Measurements from ENCODE around the gene TEKT3.

The TEKT3 gene

DNA sequence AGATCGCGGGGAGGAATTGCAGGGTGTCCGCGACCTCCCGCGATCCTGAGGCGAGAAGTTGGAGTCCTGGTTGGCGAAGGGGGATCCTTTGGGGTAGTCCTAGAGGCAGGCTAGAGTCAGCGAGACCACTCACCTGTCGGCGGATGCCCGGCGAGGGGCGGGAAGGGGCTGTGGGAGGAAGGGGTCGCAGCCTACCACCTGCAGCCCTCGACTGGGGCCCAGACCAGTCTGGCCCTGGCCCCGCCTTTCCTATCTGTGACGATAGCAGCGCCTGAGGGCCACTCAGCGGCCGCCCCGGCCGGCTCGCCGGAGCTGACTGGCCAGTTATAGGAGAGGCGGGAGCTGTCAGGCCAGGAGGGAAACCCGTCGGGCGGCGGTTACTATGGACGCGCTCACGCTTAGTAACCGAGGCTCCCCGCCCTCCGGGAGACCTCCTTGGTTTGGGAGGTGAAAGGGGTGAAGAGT lies at the start of gene TEKT3:
TEKT3 (minus strand) TSS at position 213 of the 465 bp plus-strand sequence. CDS start 10,012 bp downstream, outside the sequence.
- DNase-seq, result peak; percentile 55

DNA sequence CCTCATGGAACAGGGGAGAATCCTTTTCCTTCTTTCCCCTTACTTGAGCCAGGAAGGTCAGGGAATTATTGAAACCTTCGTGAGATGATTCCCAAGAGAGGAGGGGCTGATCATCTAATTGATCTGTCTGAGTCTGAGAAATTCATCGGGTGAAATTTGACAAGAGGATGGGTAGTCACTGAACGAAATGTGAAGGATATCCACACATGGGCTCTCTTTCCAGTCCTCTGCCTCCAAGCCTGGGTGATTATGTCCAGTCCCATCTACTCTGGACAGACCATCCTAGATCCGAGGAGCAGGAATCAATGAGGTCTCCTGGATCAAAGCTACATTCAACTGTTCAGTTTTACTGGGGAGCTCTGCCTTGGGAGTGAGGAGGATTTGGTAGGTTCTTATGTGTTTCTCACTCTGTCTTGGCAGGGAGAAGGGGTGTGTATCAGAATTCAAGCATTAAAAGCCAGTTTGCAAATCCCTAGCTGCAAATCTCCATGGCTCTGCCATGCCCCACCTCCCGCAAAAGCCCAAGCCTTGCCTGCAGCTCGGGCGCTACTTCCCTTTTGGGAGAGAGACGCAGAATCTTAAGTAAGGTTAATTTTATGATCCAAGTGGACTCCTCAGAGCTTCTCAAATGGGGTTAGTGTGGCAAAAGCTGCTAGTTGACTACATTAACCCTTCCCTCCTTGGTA lies 47.1 kb upstream of the TEKT3 start:
- DNase-seq, result no peak

DNA sequence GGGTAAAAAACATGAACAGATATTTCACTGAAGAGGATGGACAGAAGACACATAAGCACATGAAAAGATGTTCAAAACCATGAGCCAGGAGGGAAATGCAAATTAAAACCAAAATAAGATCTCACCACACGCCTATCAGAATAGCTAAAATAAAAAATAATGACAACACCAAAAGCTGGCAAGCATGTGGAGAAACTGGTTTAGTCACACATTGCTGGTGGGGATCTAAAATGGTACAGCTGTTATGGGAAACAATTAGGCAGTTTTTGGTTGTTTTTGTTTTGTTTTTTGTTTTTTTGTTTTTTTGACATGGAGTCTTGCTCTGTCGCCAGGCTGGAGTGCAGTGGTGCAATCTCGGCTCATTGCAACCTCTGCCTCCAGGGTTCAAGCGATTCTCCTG lies 44.7 kb upstream of the TEKT3 start:
- DNase-seq, result no peak

DNA sequence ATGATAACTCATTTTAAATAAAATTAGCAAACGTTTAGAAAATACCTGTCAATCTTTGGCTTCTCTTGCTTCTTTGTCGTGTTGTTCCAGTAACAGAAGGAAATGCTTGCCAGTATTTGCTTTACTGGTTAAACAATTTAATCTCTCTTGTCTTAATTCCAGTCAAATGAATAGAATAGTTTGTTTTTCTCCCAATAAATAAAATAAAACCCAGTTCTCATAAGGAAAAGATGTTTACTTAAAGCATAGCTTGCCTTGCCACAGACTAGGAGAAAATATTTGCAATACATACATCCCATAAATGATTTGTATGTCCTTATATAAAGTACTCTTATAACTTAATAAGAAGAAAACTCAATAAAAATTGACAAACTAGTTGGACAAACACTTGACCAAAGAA lies 43.9 kb upstream of the TEKT3 start:
- no peak for DNase-seq

DNA sequence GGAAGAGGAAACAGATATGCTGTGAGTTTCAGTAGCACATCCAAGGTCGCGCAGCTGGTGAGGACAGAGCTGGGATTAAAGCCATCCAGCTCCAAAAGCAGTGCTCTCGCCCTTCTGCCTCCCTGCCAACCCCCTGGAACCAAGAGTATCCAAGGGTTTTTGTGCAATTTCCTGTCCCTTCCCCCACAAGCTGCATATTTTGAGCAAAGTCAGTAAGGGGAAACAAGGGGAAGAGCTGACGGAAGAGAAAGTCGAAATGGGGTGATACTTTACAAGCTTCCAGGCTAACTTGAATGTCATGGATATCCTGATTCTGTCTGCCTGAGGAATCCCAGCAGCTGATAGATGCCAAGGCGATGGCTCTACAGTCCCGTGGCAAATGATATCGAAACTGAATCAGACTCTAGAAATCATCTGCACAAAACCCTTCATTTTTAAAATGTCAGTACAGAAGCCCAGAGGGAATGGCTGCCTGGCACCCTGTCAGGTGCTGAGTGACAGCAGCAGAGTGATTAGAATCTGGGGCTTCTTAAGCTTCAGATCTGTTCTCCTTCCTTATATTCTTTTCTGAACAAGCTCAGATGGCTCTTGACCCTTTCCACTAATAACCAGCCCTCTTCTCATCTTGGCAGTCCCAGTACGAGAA lies 42.9 kb upstream of the TEKT3 start:
- DNase-seq, result no peak

DNA sequence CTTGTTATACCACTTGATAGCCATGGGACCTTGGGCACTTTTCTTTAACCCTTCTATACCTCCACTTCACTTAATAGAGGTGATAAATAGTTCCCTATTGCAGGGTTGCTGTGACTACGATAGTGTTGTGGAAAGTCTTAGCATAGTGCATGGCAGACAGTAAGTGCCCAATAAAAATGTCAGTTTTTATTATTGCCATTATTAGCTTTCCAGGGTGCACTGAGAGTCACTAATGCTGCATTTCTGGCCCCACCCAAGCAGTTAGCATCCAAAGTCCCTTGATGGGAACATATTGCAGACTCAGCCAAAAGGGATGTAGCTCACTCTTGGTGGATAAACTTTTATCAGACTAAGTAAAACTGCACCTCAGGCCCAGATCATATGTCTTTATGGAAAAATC lies 41.5 kb upstream of the TEKT3 start:
- DNase-seq, result no peak

DNA sequence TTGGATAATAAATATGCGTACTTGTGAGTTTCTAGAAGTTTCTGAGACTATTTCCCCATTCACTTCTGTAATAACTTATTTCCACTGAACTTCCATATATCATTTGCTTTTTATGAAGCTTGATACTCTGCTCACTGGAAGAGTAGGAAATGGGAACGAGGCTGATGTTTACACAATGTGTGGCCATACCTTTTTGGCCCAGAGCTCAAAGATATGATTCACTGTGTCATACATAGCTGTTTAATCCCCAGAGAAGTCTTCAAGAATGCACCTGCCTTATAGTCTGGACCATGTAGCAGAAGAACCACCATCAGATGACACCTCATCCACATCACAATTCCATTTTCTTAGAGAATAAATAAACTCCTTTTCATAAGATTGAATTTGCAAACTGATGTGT lies 40.3 kb upstream of the TEKT3 start:
- DNase-seq, result no peak

DNA sequence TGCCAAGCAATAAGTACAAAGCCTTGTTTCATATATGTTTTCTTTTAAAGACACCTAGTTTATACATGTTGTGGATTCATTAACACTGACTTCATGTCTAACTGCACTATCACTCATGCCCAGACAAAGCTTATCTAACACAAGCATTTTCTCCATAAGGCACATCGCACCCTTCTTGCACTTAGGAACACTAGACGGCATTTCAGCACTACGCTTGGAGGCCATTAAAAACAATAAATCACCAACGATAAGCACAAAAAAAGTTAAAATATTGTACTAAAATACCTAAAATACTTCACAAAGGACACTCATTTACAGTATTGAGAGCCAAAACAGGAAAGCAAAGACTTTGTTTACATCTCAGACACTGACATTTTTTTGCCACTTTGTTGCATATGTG lies 39.0 kb upstream of the TEKT3 start:
- no peak for DNase-seq

DNA sequence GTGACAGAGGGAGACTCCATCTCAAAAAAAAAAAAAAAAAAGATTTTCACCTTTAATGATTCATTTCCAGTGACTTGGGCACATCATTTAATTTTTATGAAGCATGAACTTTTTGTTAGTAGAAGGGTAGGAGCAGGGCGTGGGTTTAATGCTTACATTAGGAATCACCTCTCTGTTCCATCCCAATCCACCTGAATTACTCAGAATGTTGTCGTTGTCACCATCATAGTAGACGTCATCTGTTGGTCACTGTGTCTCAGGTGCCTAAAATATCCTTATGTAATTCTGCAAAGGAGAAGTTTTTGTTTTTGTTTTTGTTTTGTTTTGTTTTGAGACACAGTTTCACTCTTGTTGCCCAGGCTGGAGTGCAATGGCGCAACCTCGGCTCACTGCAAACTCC lies 38.3 kb upstream of the TEKT3 start:
- DNase-seq, result no peak

DNA sequence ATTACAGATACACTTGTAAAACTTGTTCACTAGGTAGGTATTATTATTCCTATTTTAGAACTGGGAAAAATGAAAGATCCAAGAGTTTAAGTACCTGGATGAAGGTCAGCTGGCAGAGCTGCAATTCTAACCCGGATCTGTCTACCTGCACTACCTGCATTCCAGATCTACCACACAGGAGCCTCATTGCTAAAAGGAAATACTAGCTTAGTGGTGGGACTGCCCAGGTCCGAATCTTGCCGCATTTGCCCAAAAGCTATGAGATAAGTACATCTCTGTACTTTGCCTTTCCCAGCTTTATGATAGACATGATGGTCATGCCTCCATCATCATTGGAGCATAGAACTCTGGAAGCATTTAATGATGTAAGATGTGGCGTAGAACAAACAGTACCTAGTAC lies 36.8 kb upstream of the TEKT3 start:
- DNase-seq, result no peak

DNA sequence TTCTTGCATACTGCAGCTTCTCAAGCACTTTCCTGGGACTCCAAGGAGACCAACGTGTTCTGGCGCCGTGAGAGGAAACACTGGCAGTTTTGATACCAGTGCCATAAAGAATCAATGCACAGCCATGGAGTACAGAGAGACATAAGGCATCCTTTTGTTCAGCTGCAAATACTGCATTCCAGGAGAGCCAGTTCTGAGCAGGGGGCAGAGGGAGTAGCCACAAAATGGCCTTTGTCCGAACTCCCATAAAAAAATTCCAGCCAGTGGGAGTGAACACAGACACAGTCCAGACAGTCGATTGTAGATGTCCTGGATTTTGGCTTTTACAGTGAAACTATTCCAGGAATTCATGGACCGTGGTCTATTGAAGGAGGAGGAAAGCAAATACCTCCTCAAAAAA lies 36.2 kb upstream of the TEKT3 start:
- DNase-seq, result no peak

DNA sequence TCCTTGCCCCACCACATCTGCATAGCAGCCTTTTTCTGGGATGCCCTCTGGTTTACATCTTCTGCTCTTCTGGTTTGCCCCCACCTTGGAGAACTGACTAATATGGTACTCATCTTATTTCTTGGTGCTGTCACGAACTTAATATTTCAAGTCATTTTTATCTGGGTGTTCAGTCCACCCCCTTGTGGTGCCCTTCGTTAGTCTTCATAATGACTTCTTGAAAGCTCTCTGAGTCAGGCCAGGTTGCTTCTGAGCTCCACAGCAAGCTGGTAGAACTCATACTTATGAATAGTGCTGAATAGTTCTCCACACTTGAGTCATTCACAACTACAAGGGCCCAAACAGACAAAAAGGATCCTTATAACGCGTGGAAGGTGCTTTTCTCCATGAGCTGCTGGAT lies 35.8 kb upstream of the TEKT3 start:
- DNase-seq, result no peak

DNA sequence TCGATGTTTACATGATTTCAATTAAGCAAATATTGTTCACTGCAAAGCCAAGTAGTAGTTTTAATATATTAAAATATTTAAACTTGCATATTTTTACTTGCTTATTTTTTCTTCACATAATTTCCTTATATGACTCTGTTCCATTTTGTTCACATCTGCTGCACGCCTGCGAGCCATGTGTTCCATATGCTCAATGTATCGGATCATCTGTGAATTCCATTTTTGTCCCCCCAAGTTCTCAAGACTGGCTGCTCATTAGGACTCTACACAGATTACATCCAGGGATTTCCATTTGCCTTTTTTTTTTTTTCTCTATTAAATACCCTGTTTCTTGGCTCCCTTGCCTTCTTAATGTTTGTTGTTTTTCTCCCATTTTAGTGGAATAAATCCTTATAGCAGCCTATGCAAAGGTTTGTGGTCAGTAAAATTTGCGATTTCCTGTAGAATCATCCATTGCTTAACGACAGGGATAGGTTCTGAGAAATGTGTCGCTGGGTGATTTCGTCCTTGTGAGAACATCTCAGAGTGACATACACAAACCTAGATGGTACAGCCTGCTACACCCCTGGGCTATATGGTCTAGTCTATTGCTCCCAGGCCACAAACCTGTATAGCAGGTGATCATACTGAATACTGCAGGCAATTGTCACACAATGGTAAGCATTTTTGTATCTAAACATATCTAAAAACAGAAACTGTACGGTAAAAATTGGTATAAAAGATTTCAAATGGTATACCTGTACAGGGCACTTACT lies 30.2 kb upstream of the TEKT3 start:
- DNase-seq, result no peak

DNA sequence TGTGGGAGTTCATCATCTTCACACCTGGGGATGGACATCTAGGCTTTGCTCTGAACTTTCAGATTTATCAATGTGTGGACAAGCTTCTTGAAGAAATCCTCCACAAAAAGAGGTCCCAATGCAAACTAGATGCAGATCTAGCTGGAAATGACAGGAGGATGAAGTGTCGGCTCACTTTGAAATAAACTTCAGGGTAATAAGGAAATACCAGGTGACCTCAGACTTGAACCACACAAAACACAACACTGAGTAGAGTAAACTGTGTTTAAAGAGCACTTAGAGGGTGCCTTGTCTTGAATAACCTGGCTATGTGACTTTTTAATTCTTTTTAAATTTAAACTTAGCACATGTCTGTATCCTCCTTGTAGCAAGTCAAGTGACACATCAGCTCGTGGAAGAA lies 27.2 kb upstream of the TEKT3 start:
- no peak for DNase-seq

DNA sequence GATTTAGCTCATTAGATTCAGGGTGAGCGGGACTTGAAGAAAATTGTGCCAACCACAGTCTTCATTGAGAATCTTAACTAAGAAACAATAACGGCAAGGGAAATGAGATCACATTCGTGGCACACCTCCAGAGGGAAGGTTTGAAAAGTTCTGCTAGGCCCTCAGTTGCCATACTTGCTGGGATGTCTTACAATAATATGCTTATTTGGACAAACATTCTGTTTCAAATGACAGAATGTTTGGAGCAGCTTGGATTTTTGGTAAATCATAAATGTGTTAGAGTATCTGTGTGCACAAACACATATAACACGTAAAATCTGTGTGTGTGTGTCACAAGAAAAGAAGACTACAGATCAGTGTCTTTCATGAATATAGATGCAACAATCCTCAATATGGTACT lies 24.6 kb upstream of the TEKT3 start:
- no peak for DNase-seq

DNA sequence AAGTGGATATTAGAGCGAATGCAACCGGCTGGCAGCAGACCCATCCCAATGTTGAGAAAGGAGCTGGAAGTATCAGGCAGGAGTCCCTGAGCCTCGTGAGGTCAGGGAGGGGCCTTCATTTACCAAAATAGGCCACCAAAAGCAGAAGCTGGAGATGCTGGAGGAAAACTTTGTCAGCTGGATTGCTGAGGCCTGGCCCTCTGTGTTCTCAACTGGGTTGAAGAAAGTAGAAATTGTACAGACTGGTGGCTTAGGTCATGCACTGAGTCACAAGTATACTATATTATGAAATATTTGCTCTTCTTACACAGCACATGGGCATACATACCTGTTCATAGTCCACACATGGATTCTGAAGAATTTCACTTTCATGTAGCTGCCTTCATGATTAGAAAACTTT lies 23.2 kb upstream of the TEKT3 start:
- DNase-seq, result no peak

DNA sequence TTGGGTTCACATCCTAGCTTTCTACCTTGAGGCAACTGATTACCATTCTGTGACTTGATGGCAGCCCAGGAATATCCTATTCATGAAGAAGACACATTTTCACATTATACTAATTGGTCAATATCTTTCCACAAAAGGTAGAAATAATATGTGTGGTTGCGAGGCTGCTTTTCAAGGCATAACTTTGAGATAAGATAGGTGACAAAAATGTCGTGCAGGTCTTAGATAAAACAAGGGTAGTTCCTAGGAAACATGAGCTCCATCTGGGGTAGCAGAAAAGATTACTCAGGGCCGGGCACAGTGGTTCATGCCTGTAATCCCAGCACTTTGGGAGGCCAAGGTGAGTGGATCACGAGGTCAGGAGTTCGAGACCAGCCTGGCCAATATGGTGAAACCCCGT lies 22.3 kb upstream of the TEKT3 start:
- no peak for DNase-seq

DNA sequence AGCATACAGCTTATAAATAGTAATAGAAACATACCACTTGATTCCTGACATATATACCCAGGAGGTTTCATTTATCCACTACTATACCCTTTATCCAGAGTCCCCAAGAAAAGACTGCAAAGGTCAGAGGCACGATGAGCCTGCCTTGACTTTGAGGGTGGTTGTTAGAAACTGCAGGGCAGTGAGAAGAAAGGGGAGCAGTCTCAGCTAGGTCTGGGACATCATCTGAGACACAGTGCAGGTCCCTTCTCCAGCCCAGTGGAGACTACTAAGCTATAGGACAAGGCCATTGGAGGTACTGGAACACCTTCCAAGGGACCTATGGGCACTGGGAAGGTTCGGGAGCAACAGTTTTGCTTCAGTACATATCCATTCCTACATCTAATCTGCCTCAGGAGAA lies 20.2 kb upstream of the TEKT3 start:
- no peak for DNase-seq

DNA sequence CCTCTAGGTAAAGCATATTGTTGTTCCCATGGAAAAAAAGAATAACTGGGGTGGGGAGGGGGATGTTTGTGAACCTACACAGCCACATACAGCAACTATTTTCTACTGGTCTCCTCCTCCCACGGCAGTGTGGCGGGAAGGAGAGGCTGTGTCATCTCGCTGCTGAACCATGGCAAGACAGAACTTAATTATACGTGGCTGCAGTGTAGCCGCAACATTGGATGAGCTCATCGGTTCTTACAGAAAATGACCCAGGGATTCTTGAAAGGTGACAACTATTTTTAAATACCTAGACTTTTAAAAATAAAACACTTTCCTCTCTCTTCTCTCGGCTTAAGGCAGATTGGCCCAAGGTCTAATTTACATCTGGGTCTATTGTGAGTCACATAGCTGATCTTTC lies 19.8 kb upstream of the TEKT3 start:
- DNase-seq, result no peak

DNA sequence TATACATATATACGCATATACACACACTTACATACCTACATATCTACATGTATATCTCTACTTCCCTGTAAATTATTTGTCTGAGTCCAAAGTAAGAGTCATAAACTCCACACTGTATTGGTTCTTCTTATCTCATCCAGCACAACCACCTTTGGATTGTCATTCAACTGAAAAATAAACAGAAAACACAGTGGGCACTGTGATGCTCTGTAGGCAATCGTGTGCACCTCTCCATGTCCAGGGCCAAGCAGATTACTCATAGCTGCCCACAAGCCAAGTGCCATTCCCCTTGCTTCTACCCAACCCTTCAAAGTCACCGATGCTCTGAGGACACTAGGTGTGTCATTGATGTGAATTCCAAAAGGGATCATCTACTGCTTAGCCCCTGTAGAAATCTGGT lies 12.9 kb upstream of the TEKT3 start:
- no peak for DNase-seq

DNA sequence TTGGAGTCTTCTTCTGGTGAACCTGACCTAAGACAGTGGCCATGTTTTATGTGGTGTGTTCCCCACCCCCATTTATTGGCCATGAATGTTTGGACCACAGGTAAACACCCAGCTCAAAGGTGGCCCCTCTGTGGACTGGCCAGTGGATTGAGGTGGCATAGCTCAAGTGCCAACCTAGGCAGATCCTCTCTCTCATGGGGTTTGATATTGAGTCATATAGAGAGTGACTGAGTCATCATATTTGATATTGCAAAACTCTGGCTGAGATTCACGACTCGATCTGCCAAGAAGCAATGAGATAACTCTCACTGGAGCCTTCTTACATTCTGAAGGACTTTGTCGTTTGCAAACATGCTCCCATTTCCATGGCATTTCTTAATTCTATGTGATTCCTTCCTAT lies 10.5 kb upstream of the TEKT3 start:
- DNase-seq, result no peak

DNA sequence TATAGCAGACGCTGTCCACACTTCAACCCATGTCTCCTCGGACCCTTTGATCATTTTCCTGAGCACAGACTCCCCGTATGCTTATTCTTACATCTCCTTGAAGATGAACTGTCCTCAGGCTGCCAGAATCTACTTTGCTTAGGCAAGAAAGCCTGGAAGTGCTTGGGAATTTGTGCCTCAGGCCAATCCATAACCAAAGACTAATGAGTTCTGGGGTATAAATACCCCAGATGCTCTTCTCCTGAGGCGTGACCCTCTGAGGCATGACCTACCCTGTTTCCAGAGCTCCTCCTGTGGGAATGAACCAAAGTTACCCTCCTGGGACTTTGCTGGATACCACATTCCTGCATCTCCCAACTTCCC lies 10.1 kb upstream of the TEKT3 start:
- DNase-seq, result no peak

DNA sequence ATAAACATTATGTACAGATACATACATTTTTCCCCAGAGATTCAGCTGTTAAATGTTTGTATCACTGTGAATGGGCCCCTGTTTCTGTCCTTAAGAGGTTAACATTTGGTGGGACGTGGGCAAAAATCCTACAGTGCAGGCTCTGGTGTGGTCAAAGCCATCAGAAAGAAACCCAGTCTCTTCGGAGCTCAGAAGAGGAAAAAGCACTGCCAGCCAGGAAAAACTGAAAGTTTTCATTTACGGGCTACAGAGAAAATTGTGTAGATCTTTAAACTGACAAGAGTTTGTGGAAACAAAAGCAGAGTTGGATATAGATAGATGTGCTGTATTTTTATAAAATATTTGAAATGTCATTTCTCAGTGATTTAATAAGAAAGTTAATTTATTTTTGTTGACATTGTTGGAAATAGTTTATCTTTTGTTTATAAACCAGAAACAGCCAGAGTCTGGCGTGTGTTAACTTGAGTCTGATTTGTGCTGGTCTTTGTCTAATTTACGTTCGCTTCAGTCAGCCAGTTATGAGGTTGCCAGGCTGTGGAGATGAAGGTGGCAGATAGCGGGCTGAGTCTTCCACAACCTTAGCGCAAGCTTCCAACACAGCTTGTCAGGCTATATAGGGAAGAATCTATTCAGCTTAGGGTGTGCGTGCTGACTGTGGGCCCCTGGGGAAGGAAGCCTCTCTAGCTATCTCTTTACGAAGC lies 9.5 kb upstream of the TEKT3 start:
- DNase-seq, result no peak

DNA sequence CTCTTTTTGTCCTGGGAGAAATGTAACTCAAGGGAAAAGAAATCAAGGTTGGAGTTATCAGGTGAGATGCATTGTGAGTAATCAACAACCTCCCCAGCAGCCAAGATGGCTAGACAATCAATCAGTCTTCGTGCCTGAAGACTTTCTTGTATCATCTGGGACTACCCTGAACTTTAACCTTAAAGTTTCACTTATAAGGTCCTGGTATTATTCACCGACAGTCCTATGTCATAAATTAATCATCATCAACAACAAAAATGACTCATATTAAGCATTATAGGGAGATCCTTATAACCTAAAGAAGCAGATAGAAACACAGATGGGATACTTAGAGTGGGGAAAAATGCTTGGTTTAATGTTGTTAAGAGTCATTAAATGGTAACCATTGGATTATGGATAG lies 7.7 kb upstream of the TEKT3 start:
- DNase-seq, result no peak
